KMS-11 (cell line): Measurements from ENCODE around the gene POFUT1.

Experiments used
- H2AFZ ChIP-seq: fragments of 200-600 bp; sonication (generic); 2 replicates; pipeline ENCODE4 v1.6.1; 2016; ENCODE audit warnings: antibody characterized with exemption, mixed run types, low read depth
- H3K27ac ChIP-seq: fragments of 200-600 bp; sonication (generic); 2 replicates; pipeline ENCODE4 v1.6.1; 2016; ENCODE audit warnings: mild to moderate bottlenecking, mixed run types
- H3K27me3 ChIP-seq: fragments of 200-600 bp; sonication (generic); 2 replicates; pipeline ENCODE4 v1.6.1; 2017; ENCODE audit warnings: mild to moderate bottlenecking, low read depth, mixed run types, moderate library complexity; ENCODE audit not compliant: insufficient read depth
- H3K36me3 ChIP-seq: fragments of 200-600 bp; sonication (generic); 2 replicates; pipeline ENCODE4 v1.6.1; 2017; ENCODE audit warnings: mild to moderate bottlenecking, mixed run types; ENCODE audit not compliant: insufficient read depth
- H3K4me1 ChIP-seq: fragments of 200-600 bp; sonication (generic); 2 replicates; pipeline ENCODE4 v1.6.1; 2016; ENCODE audit warnings: mild to moderate bottlenecking, low read depth, mixed run types; ENCODE audit not compliant: poor library complexity, severe bottlenecking
- H3K4me2 ChIP-seq: fragments of 200-600 bp; sonication (generic); 2 replicates; pipeline ENCODE4 v1.7.0; 2016; ENCODE audit warnings: mild to moderate bottlenecking, mixed run types
- H3K4me3 ChIP-seq: fragments of 200-600 bp; sonication (generic); IDR thresholded peaks from 2 replicates; pipeline ENCODE4 v1.6.1; 2017; ENCODE audit warnings: low read depth, low read length, mixed read lengths; ENCODE audit not compliant: insufficient read depth
- H3K79me2 ChIP-seq: fragments of 200-600 bp; sonication (generic); 2 replicates; pipeline ENCODE4 v1.6.1; 2016; ENCODE audit warnings: low read depth, mixed run types; ENCODE audit not compliant: insufficient read depth
- H3K9ac ChIP-seq: fragments of 200-600 bp; sonication (generic); 2 replicates; pipeline ENCODE4 v1.6.1; 2016; ENCODE audit warnings: mild to moderate bottlenecking, mixed run types
- H4K20me1 ChIP-seq: fragments of 200-600 bp; sonication (generic); 2 replicates; pipeline ENCODE4 v1.6.1; 2016; ENCODE audit warnings: mild to moderate bottlenecking, mixed run types; ENCODE audit not compliant: insufficient read depth
- TF ChIP-seq, protein P1 (sequence below): fragments of 200-600 bp; sonication (generic); conservative IDR thresholded peaks from 2 replicates; pipeline ENCODE4 v1.6.1; 2017; ENCODE audit warnings: low read depth, mild to moderate bottlenecking, antibody characterized with exemption, low read length, moderate library complexity, mixed read lengths

The POFUT1 gene

DNA sequence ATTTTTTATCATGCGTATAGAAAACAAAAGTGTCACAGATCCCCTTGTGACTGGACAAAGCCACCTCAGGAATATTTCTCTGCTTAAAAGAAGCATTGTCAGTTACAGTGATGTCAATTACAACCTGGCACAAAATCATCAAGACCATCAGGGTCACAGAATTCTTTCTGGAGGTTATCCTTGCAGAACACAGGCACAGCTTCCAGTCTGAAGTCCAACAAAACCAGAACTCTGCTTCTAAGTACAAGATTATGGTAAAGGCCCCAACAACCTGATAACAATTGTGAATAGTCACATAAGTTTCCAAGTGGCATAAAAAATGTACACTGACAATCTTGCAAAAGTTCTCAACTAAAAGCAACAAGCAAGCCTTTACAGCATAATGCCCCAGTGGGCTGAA is 21.2 kb upstream of the POFUT1 start:
- Histone ChIP-seq H3K4me2 (no peak overlapping the region), H2AFZ (no peak overlapping the region), H3K9ac (no peak overlapping the region), H3K4me3 (no peak overlapping the region), H3K27me3 (no peaks in the 10 kb centered on the region), H3K36me3 (no peaks in the 10 kb centered on the region), H4K20me1 (no peaks in the 10 kb centered on the region), H3K4me1 (no peaks in the 10 kb centered on the region), H3K27ac (no peak overlapping the region), H3K79me2 (no peaks in the 10 kb centered on the region)
- TF ChIP-seq, protein P1, sequence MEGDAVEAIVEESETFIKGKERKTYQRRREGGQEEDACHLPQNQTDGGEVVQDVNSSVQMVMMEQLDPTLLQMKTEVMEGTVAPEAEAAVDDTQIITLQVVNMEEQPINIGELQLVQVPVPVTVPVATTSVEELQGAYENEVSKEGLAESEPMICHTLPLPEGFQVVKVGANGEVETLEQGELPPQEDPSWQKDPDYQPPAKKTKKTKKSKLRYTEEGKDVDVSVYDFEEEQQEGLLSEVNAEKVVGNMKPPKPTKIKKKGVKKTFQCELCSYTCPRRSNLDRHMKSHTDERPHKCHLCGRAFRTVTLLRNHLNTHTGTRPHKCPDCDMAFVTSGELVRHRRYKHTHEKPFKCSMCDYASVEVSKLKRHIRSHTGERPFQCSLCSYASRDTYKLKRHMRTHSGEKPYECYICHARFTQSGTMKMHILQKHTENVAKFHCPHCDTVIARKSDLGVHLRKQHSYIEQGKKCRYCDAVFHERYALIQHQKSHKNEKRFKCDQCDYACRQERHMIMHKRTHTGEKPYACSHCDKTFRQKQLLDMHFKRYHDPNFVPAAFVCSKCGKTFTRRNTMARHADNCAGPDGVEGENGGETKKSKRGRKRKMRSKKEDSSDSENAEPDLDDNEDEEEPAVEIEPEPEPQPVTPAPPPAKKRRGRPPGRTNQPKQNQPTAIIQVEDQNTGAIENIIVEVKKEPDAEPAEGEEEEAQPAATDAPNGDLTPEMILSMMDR, result no peak

DNA sequence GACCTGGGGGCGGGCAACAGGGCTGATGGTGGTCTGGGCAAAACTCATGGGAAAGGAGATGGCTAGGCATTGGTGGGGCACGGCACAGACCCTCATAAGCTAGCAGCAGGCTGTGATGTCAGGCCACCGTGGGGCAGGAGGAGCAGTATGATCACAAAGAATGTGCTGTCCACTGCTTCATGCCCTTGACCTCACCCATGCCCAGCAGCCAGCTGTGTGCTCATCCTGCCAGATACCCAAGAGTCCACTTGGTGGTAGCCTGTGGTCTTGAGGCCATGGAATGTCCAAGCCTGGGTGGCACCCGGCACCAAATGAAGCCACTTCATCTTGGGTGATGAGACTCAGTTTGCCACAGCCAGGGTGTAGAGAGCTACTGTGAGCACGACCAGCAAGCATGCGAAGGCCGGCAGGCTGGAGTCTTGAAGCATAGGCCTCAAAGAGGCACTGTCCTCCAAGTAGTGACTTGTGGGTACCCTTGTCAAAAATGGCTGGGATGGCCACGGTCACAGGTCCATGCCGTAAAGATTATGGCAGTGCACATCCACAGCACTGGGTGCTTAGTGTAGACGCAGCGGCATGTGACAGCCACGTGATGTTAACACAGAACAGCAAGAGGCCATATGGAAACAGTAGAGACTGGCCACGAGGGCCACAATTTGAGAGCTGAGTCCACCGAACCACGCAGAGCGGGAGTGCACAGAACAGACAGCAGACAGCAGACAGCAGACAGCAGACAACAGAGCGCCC is 19.1 kb upstream of the POFUT1 start:
- TF ChIP-seq, protein P1, result no peak
- Histone ChIP-seq H3K4me2 (no peak overlapping the region), H3K4me3 (no peak overlapping the region), H3K27me3 (no peaks in the 10 kb centered on the region), H3K9ac (no peak overlapping the region), H3K79me2 (no peaks in the 10 kb centered on the region), H3K4me1 (no peaks in the 10 kb centered on the region), H4K20me1 (no peaks in the 10 kb centered on the region), H3K27ac (no peak overlapping the region), H2AFZ (no peak overlapping the region), H3K36me3 (no peaks in the 10 kb centered on the region)

DNA sequence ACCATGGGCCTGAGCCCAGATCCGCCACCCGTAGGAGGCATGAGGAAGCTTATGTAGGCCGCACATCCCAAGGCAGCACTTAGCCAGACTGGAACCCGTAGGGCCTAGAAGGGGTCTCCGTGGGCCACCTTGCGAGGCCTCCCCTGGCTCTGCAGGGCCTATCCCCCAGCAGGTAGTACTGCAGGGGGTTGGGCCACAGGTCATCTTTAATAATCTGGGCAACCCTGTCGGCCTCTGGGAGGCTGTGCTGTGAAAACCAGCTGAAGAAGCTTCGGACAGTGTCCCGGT is 18.6 kb upstream of the POFUT1 start:
- Histone ChIP-seq H3K79me2 (no peaks in the 10 kb centered on the region), H3K27me3 (no peaks in the 10 kb centered on the region), H3K4me2 (no peak overlapping the region), H3K4me3 (no peak overlapping the region), H2AFZ (no peak overlapping the region), H3K36me3 (no peaks in the 10 kb centered on the region), H3K4me1 (no peaks in the 10 kb centered on the region), H3K9ac (no peak overlapping the region), H3K27ac (no peak overlapping the region), H4K20me1 (no peaks in the 10 kb centered on the region)
- TF ChIP-seq, protein P1, result no peak

- TF ChIP-seq, protein P1, result no peak
- no peaks in the 10 kb centered on the region for H3K79me2 ChIP-seq
- H3K27ac ChIP-seq, result no peak overlapping the region
- H3K4me1 ChIP-seq, result no peaks in the 10 kb centered on the region
- H3K9ac ChIP-seq, result no peak overlapping the region
- no peaks in the 10 kb centered on the region for H3K27me3 ChIP-seq
- H2AFZ ChIP-seq, result no peak overlapping the region
- H3K4me2 ChIP-seq, result no peak overlapping the region
- H3K36me3 ChIP-seq, result no peaks in the 10 kb centered on the region
- H4K20me1 ChIP-seq, result no peaks in the 10 kb centered on the region
- no peak overlapping the region for H3K4me3 ChIP-seq
These were observed 17.7 kb upstream of the POFUT1 start for GRCh38 chr20:32189691-32190615.
